Activated CD4-positive, CD25-positive, alpha-beta regulatory T cell treated with anti-CD3 and anti-CD28 coated beads, Interleukin-2, amount 50 U/mL, for 72 hours (primary cell): Measurements from ENCODE around the gene TMA7.
"Not testable (repeated sequence)": the region's sequence is repeated elsewhere in the genome, so short reads cannot be mapped to it uniquely, and the experiment has no call there.

Experiments used
- DNase-seq: peaks from one replicate; pipeline ENCODE4 v3.0.0; 2021

Gene TMA7

GRCh38 chr3:48439820-48440589, at the start of gene TMA7, which contains the start of gene CCDC51:
Gene TMA7 (plus strand): TSS chr3:48440257. CDS start chr3:48440297, 40 bp downstream.
Gene CCDC51 (minus strand): TSS chr3:48440119. CDS start chr3:48435128, 4,991 bp downstream.
- DNase-seq = peak; percentile 97

GRCh38 chr3:48394391-48394790, 45.7 kb upstream of the TMA7 start:
- DNase-seq = no peak

GRCh38 chr3:48395714-48396113, 44.3 kb upstream of the TMA7 start:
- DNase-seq = no peak

GRCh38 chr3:48397767-48398681, 42.0 kb upstream of the TMA7 start:
- DNase-seq = no peak

GRCh38 chr3:48398701-48399386, 41.2 kb upstream of the TMA7 start:
- no peak for DNase-seq

GRCh38 chr3:48399387-48400172, 40.5 kb upstream of the TMA7 start:
- no peak for DNase-seq

GRCh38 chr3:48400824-48401433, 39.1 kb upstream of the TMA7 start:
- DNase-seq = peak; percentile 47

- DNase-seq = not testable (repeated sequence)
These were observed 38.6 kb upstream of the TMA7 start for GRCh38 chr3:48401434-48401901.

GRCh38 chr3:48402281-48402732, 37.8 kb upstream of the TMA7 start:
- DNase-seq = peak; percentile 28

- DNase-seq = no peak
These were observed 37.1 kb upstream of the TMA7 start for GRCh38 chr3:48402907-48403306.

GRCh38 chr3:48403533-48404439, 36.3 kb upstream of the TMA7 start:
- DNase-seq = no peak

- no peak for DNase-seq
These were observed 35.4 kb upstream of the TMA7 start for GRCh38 chr3:48404440-48405342.

- no peak for DNase-seq
These were observed 34.6 kb upstream of the TMA7 start for GRCh38 chr3:48405343-48405881.

GRCh38 chr3:48405971-48406370, 34.1 kb upstream of the TMA7 start:
- DNase-seq = no peak

GRCh38 chr3:48406443-48407431, 33.3 kb upstream of the TMA7 start:
- DNase-seq = no peak

- DNase-seq = no peak
These were observed 32.4 kb upstream of the TMA7 start for GRCh38 chr3:48407542-48408099.

- DNase-seq = no peak
These were observed 31.2 kb upstream of the TMA7 start for GRCh38 chr3:48408823-48409281.
